ENCODE results near the gene SDK2. TPM values are rescaled to one million over a fixed set of nuclear protein-coding genes. Genes with fewer than 3 reads are reported as not detected.

SDK2 gene
- total and polyA plus RNA-seq, 2 of the 4 experiments (the other 2 are of a cell fraction): under 0.01 to 0.03 TPM

DNA sequence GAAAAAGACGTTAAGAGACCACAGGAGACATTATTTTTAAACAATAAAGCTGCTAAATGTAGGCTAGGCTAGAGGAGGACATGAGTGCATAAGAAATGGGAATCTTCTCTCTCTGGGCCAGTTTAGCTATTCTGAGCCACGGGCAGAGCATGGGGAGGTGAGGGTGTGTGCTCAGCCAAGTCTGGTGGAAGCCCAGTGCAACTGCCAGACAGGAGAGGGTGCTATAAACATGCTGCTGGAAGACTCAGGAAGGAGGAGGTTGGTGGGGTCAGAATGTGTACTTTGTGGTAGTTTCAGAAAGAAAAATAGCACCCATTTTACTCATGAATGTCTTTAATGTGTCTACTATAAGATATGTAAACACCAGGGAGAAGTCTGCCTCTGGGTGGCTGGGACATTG is 5.9 kb upstream of the SDK2 start:
- no peak overlapping the region for H4K8ac ChIP-seq (ENCODE audit: low read depth in 2 of 2, low read length in 2 of 2)
- no peaks in the 10 kb centered on the region for H4K20me1 ChIP-seq (ENCODE audit: insufficient read depth, low read length)
- no peak overlapping the region for H4K5ac ChIP-seq (ENCODE audit: low read depth, low read length)
- no peak overlapping the region for H3K18ac ChIP-seq (ENCODE audit: low read depth, low read length)
- no peak overlapping the region for H2AFZ ChIP-seq (replicated peaks; ENCODE audit: low read length, poor library complexity)
- H2BK5ac ChIP-seq (ENCODE audit: low read depth, low read length, poor library complexity, severe bottlenecking): no peak overlapping the region
- dilution Hi-C loops (cut with HindIII; ENCODE audit: low sequenced_read_pairs, unreplicated experiment) (no loop called here), in situ Hi-C loops (cut with MboI; ENCODE audit: low sequenced_read_pairs) (no loop called here), intact Hi-C loops (cut with micrococcal nuclease) (no loop called here)
- no peak overlapping the region for H3K23ac ChIP-seq (ENCODE audit: low read depth, low read length)
- BruUV-seq (replicated peaks): no TSS peak
- no peak for ATAC-seq (ENCODE audit: low read depth)
- no peak overlapping the region for H2BK120ac ChIP-seq (ENCODE audit: low read depth, low read length)
- no peak for DNase-seq
- no peaks in the 10 kb centered on the region for H3K79me1 ChIP-seq (ENCODE audit: low read depth in 1 of 2, low read length in 2 of 2)
- TF ChIP-seq CHD1 (IDR thresholded peaks at IDR 0.05; ENCODE audit: low read depth, low read length) (no peak), SMC3 (IDR thresholded peaks at IDR 0.05; ENCODE audit: low read depth, low read length) (no peak), MAFK (IDR thresholded peaks at IDR 0.05; ENCODE audit: low read depth, low read length) (no peak), MXI1 (IDR thresholded peaks at IDR 0.05; ENCODE audit: borderline replicate concordance, low read depth, low read length) (no peak), BHLHE40 (IDR thresholded peaks at IDR 0.05; ENCODE audit: low read depth, low read length) (no peak), POLR2A (IDR thresholded peaks at IDR 0.05; ENCODE audit: low read depth, low read length) (no peak), FOS (IDR thresholded peaks at IDR 0.05; ENCODE audit: low read depth, low read length) (no peak)
- TF ChIP-seq, protein P1, sequence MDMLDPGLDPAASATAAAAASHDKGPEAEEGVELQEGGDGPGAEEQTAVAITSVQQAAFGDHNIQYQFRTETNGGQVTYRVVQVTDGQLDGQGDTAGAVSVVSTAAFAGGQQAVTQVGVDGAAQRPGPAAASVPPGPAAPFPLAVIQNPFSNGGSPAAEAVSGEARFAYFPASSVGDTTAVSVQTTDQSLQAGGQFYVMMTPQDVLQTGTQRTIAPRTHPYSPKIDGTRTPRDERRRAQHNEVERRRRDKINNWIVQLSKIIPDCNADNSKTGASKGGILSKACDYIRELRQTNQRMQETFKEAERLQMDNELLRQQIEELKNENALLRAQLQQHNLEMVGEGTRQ (IDR thresholded peaks at IDR 0.05; ENCODE audit: low read depth, low read length): no peak
- no peak overlapping the region for H2AK5ac ChIP-seq (ENCODE audit: low read depth, low read length)
- no peak overlapping the region for H3K27ac ChIP-seq (ENCODE audit: insufficient read depth, low read length)
- no peak overlapping the region for H2AK9ac ChIP-seq (replicated peaks; ENCODE audit: low read depth, low read length, poor library complexity)
- WGBS, 2 experiments (ENCODE audit: extremely low coverage in 2 of 2, insufficient read length in 1 of 2): no CpG with 5 or more reads among the region's 2 CpGs
- no peak overlapping the region for H3K14ac ChIP-seq (replicated peaks; ENCODE audit: low read depth, low read length)
- H2BK15ac ChIP-seq (ENCODE audit: low read depth, low read length): no peak overlapping the region
- H3K27me3 ChIP-seq (ENCODE audit: control insufficient read depth, insufficient read depth, low read length): peaks cover 9% of the 10 kb centered on the region
- H2BK20ac ChIP-seq (ENCODE audit: low read depth, low read length): no peak overlapping the region
- H3K9me1 ChIP-seq (ENCODE audit: insufficient read depth, low read length): no peaks in the 10 kb centered on the region
- no peak overlapping the region for H3K4me3 ChIP-seq (ENCODE audit: insufficient read depth, low read depth, low read length)
- H3K9me3 ChIP-seq (ENCODE audit: control insufficient read depth, insufficient read depth, low read length): no peaks in the 10 kb centered on the region
- no peak overlapping the region for H3K4ac ChIP-seq (ENCODE audit: low read depth, low read length)
- ChIA-PET POLR2A (ENCODE audit: unreplicated experiment) (no interaction called here), CTCF (no interaction called here)
- no peaks in the 10 kb centered on the region for H3K4me1 ChIP-seq (ENCODE audit: control insufficient read depth, insufficient read depth, low read length)
- H3K36me3 ChIP-seq (ENCODE audit: control insufficient read depth, insufficient read depth, low read length): no peaks in the 10 kb centered on the region
- no peak overlapping the region for H3K4me2 ChIP-seq (ENCODE audit: low read depth, low read length)
- H4K91ac ChIP-seq (ENCODE audit: insufficient read depth, low read depth, low read length): no peak overlapping the region
- H3K56ac ChIP-seq (ENCODE audit: extremely low read depth, insufficient read depth, low read length): no peak overlapping the region
- no peak overlapping the region for H3K9ac ChIP-seq (ENCODE audit: low read depth, low read length)
